ENCODE measurements around the gene LENG8. TPM values are rescaled to one million over a fixed set of nuclear protein-coding genes. Genes with fewer than 3 reads are reported as not detected.

The LENG8 gene
- total RNA-seq, 2 experiments from 2014 or later = 163 to 176 TPM

- Mint-ChIP-seq H3K4me1 (ENCODE audit: low read depth) (peaks cover 33% of the 10 kb centered on the region), H3K9me3 (no peaks in the 10 kb centered on the region), H3K27me3 (no peaks in the 10 kb centered on the region), H3K36me3 (peaks cover 36% of the 10 kb centered on the region), H3K27ac (no peak overlapping the region), H3K4me3 (no peak overlapping the region)
- intact Hi-C loops (cut with micrococcal nuclease) = loop anchor here (5.0 kb wide), 1 partner anchor 253 kb away; no protein-coding TSS in a partner anchor
- CTCF ChIA-PET = no interaction called here
- POLR2A ChIA-PET = interaction anchor here (1.7 kb wide), 2 partner anchors 11 to 12 kb away, joined by 4 to 8 read pairs; partner anchors contain the start of gene LENG8
- no peak for DNase-seq
These were observed 11.4 kb downstream of the LENG8 start for GRCh38 chr19:54460230-54461005.

- H3K27ac Mint-ChIP-seq = peak overlapping the region; percentile 65
- no peaks in the 10 kb centered on the region for H3K27me3 Mint-ChIP-seq
- POLR2A ChIA-PET = interaction anchor here (1.7 kb wide), 2 partner anchors 10 to 13 kb away, joined by 4 to 8 read pairs; partner anchors contain the start of gene LENG8
- no peaks in the 10 kb centered on the region for H3K9me3 Mint-ChIP-seq
- peaks cover 33% of the 10 kb centered on the region for H3K4me1 Mint-ChIP-seq (ENCODE audit: low read depth)
- CTCF ChIA-PET = no interaction called here
- intact Hi-C loops (cut with micrococcal nuclease) = loop anchor here (5.0 kb wide), 1 partner anchor 254 kb away; no protein-coding TSS in a partner anchor
- DNase-seq = no peak
- no peak overlapping the region for H3K4me3 Mint-ChIP-seq
- H3K36me3 Mint-ChIP-seq = peaks cover 32% of the 10 kb centered on the region
These were observed 12.2 kb downstream of the LENG8 start for GRCh38 chr19:54461210-54461609.

GRCh38 chr19:54461613-54462012 lies 12.6 kb downstream of the LENG8 start:
- peak overlapping the region; percentile 65 for H3K27ac Mint-ChIP-seq
- POLR2A ChIA-PET = interaction anchor here (0.6 to 1.4 kb wide), 3 partner anchors 8 to 13 kb away, joined by 3 to 4 read pairs (median 4); partner anchors contain the start of gene LENG8
- peaks cover 33% of the 10 kb centered on the region for H3K4me1 Mint-ChIP-seq (ENCODE audit: low read depth)
- CTCF ChIA-PET = interaction anchor here (2.6 kb wide), 1 partner anchor 11 kb away, joined by 9 read pairs; no protein-coding TSS in a partner anchor
- intact Hi-C loops (cut with micrococcal nuclease) = loop anchor here (5.0 kb wide), 1 partner anchor 254 kb away; no protein-coding TSS in a partner anchor
- no peak for DNase-seq
- H3K4me3 Mint-ChIP-seq = peak overlapping the region; percentile 72
- no peaks in the 10 kb centered on the region for H3K27me3 Mint-ChIP-seq
- peaks cover 28% of the 10 kb centered on the region for H3K36me3 Mint-ChIP-seq
- H3K9me3 Mint-ChIP-seq = no peaks in the 10 kb centered on the region

- Mint-ChIP-seq H3K27me3 (no peaks in the 10 kb centered on the region), H3K36me3 (peaks cover 28% of the 10 kb centered on the region), H3K27ac (peak overlapping the region; percentile 77), H3K9me3 (no peaks in the 10 kb centered on the region), H3K4me1 (ENCODE audit: low read depth) (peaks cover 33% of the 10 kb centered on the region), H3K4me3 (peak overlapping the region; percentile 72)
- intact Hi-C loops (cut with micrococcal nuclease) = loop anchor here (5.0 kb wide), 1 partner anchor 255 kb away; no protein-coding TSS in a partner anchor
- ChIA-PET POLR2A (interaction anchor here (0.6 to 1.4 kb wide), 3 partner anchors 8 to 14 kb away, joined by 3 to 4 read pairs (median 4); partner anchors contain the start of gene LENG8), CTCF (interaction anchor here (2.6 kb wide), 1 partner anchor 12 kb away, joined by 9 read pairs; no protein-coding TSS in a partner anchor)
- DNase-seq = no peak
These were observed 13.2 kb downstream of the LENG8 start for GRCh38 chr19:54462047-54462654.

- intact Hi-C loops (cut with micrococcal nuclease) = loop anchor here (1.0 to 5.0 kb wide), 2 partner anchors 14 to 256 kb away; partner anchors contain the start of gene LENG8
- peak overlapping the region; percentile 92 for H3K27ac Mint-ChIP-seq
These were observed 13.9 kb downstream of the LENG8 start for GRCh38 chr19:54462655-54463530.

GRCh38 chr19:54463531-54464043 lies 14.6 kb downstream of the LENG8 start, which contains the start of gene LENG9:
TSS of gene LENG9 (minus strand) at chr19:54463778. CDS start at chr19:54463526, 252 bp downstream.
- Mint-ChIP-seq H3K36me3 (peaks cover 17% of the 10 kb centered on the region), H3K4me1 (ENCODE audit: low read depth) (peaks cover 29% of the 10 kb centered on the region), H3K9me3 (no peaks in the 10 kb centered on the region), H3K4me3 (peak within 1 kb of the TSS; percentile 78), H3K27ac (peak within 1 kb of the TSS; percentile 92), H3K27me3 (no peaks in the 10 kb centered on the region)
- intact Hi-C loops (cut with micrococcal nuclease) = loop anchor here (1.0 to 5.0 kb wide), 5 partner anchors 14 to 876 kb away; partner anchors contain the start of genes KMT5C, LENG8, MYADM and TSEN34
- DNase-seq = peak; percentile 99
- ChIA-PET CTCF (interaction anchor here (2.6 kb wide), 1 partner anchor 13 kb away, joined by 9 read pairs; no protein-coding TSS in a partner anchor), POLR2A (interaction anchor here (0.7 to 1.2 kb wide), 4 partner anchors 9 to 327 kb away, joined by 3 to 31 read pairs (median 8); partner anchors contain the start of genes LENG8 and MBOAT7)

More at GRCh38 chr19:54462655-54463530, 13.9 kb downstream of the LENG8 start:
- no peaks in the 10 kb centered on the region for H3K9me3 Mint-ChIP-seq
- peaks cover 33% of the 10 kb centered on the region for H3K4me1 Mint-ChIP-seq (ENCODE audit: low read depth)
- POLR2A ChIA-PET = interaction anchor here (0.9 to 1.4 kb wide), 5 partner anchors 8 to 326 kb away, joined by 4 to 31 read pairs (median 6); partner anchors contain the start of gene LENG8
- peak overlapping the region; percentile 72 for H3K4me3 Mint-ChIP-seq
- H3K27me3 Mint-ChIP-seq = no peaks in the 10 kb centered on the region
- DNase-seq = peak; percentile 76
- CTCF ChIA-PET = interaction anchor here (2.6 kb wide), 1 partner anchor 12 kb away, joined by 9 read pairs; no protein-coding TSS in a partner anchor
- peaks cover 24% of the 10 kb centered on the region for H3K36me3 Mint-ChIP-seq

GRCh38 chr19:54464044-54464629 lies 15.1 kb downstream of the LENG8 start:
- Mint-ChIP-seq H3K4me3 (peak overlapping the region; percentile 78), H3K27ac (peak overlapping the region; percentile 92), H3K4me1 (ENCODE audit: low read depth) (peaks cover 27% of the 10 kb centered on the region), H3K36me3 (peaks cover 12% of the 10 kb centered on the region), H3K9me3 (no peaks in the 10 kb centered on the region), H3K27me3 (no peaks in the 10 kb centered on the region)
- CTCF ChIA-PET = interaction anchor here (2.6 kb wide), 1 partner anchor 14 kb away, joined by 9 read pairs; no protein-coding TSS in a partner anchor
- POLR2A ChIA-PET = interaction anchor here (0.7 to 1.2 kb wide), 4 partner anchors 9 to 327 kb away, joined by 3 to 31 read pairs (median 8); partner anchors contain the start of genes LENG8 and MBOAT7
- intact Hi-C loops (cut with micrococcal nuclease) = loop anchor here (1.0 to 5.0 kb wide), 4 partner anchors 257 to 875 kb away; partner anchors contain the start of genes KMT5C, MYADM and TSEN34
- peak; percentile 97 for DNase-seq

GRCh38 chr19:54464630-54465425 lies 15.8 kb downstream of the LENG8 start:
- peak overlapping the region; percentile 78 for H3K4me3 Mint-ChIP-seq
- peak; percentile 91 for DNase-seq
- no peaks in the 10 kb centered on the region for H3K9me3 Mint-ChIP-seq
- H3K4me1 Mint-ChIP-seq (ENCODE audit: low read depth) = peaks cover 22% of the 10 kb centered on the region
- CTCF ChIA-PET = no interaction called here
- intact Hi-C loops (cut with micrococcal nuclease) = loop anchor here (1.0 to 5.0 kb wide), 4 partner anchors 258 to 874 kb away; partner anchors contain the start of genes KMT5C, MYADM and TSEN34
- peaks cover 6% of the 10 kb centered on the region for H3K27me3 Mint-ChIP-seq
- peaks cover 8% of the 10 kb centered on the region for H3K36me3 Mint-ChIP-seq
- POLR2A ChIA-PET = no interaction called here
- peak overlapping the region; percentile 92 for H3K27ac Mint-ChIP-seq

GRCh38 chr19:54465426-54466109 lies 16.6 kb downstream of the LENG8 start:
- no peak overlapping the region for H3K27ac Mint-ChIP-seq
- peaks cover 21% of the 10 kb centered on the region for H3K4me1 Mint-ChIP-seq (ENCODE audit: low read depth)
- ChIA-PET POLR2A (no interaction called here), CTCF (no interaction called here)
- peaks cover 8% of the 10 kb centered on the region for H3K36me3 Mint-ChIP-seq
- peak overlapping the region; percentile 52 for H3K4me3 Mint-ChIP-seq
- H3K9me3 Mint-ChIP-seq = no peaks in the 10 kb centered on the region
- peaks cover 14% of the 10 kb centered on the region for H3K27me3 Mint-ChIP-seq
- intact Hi-C loops (cut with micrococcal nuclease) = loop anchor here (2.0 kb wide), 2 partner anchors 275 to 599 kb away; partner anchors contain the start of genes MYADM and TSEN34
- no peak for DNase-seq
